ENCODE data around the gene GPSM3. TPM values are rescaled to one million over a fixed set of nuclear protein-coding genes. Genes with fewer than 3 reads are reported as not detected.

Gene GPSM3
- total RNA-seq, 1 experiment from 2014 or later: 10.4 TPM

GRCh38 chr6:32164295-32164694 lies 28.1 kb downstream of the GPSM3 start, which contains the start of gene EGFL8:
TSS of gene EGFL8 (plus strand) at chr6:32164595. CDS start at chr6:32166166, 1,571 bp downstream.
- no peaks in the 10 kb centered on the region for H3K9me2 ChIP-seq (ENCODE audit: insufficient read depth)
- H3K4me3 ChIP-seq: no peak within 1 kb of the TSS
- TF ChIP-seq EZH2 (IDR thresholded peaks at IDR 0.05; ENCODE audit: low read depth) (no peak), CTCF (conservative IDR thresholded peaks at IDR 0.05) (no peak)
- H3K79me2 ChIP-seq (ENCODE audit: low read depth): no peaks in the 10 kb centered on the region
- H3K4me2 ChIP-seq: no peak within 1 kb of the TSS
- CTCF ChIA-PET: interaction anchor here (0.5 kb wide), 1 partner anchor 87 kb away, joined by 4 read pairs; no protein-coding TSS in a partner anchor
- no peaks in the 10 kb centered on the region for H3K27me3 ChIP-seq (ENCODE audit: insufficient read depth, low read depth)
- H2AFZ ChIP-seq: no peak within 1 kb of the TSS
- H3K27ac ChIP-seq: no peak within 1 kb of the TSS
- POLR2A ChIA-PET (ENCODE audit: unreplicated experiment): no interaction called here
- peaks cover 14% of the 10 kb centered on the region; the same call in 1 of the 2 replicates for H3F3A ChIP-seq (ENCODE audit: insufficient read depth, low read depth)
- intact Hi-C loops (cut with micrococcal nuclease; ENCODE audit: unreplicated experiment): no loop called here
- no peaks in the 10 kb centered on the region for H3K9me3 ChIP-seq (ENCODE audit: insufficient read depth, low read depth)
- no TSS peak for BruUV-seq (replicated peaks)
- H3K4me1 ChIP-seq (replicated peaks; ENCODE audit: insufficient read depth): no peaks in the 10 kb centered on the region
- no peaks in the 10 kb centered on the region for H4K20me1 ChIP-seq (ENCODE audit: insufficient read depth)
- no peak for DNase-seq
- no peaks in the 10 kb centered on the region for H3K36me3 ChIP-seq (ENCODE audit: low read depth)

- H3K9me3 ChIP-seq (ENCODE audit: insufficient read depth, low read depth): no peaks in the 10 kb centered on the region
- H3K36me3 ChIP-seq (ENCODE audit: low read depth): no peaks in the 10 kb centered on the region
- intact Hi-C loops (cut with micrococcal nuclease; ENCODE audit: unreplicated experiment): no loop called here
- no peaks in the 10 kb centered on the region for H3K27me3 ChIP-seq (ENCODE audit: insufficient read depth, low read depth)
- H3K4me3 ChIP-seq: no peak overlapping the region
- H3K4me1 ChIP-seq (replicated peaks; ENCODE audit: insufficient read depth): no peaks in the 10 kb centered on the region
- H3K9me2 ChIP-seq (ENCODE audit: insufficient read depth): no peaks in the 10 kb centered on the region
- no peak overlapping the region for H3K4me2 ChIP-seq
- H3K79me2 ChIP-seq (ENCODE audit: low read depth): no peaks in the 10 kb centered on the region
- DNase-seq: no peak
- no peak overlapping the region for H2AFZ ChIP-seq
- no peak overlapping the region for H3K27ac ChIP-seq
- H3F3A ChIP-seq (ENCODE audit: insufficient read depth, low read depth): peaks cover 12% of the 10 kb centered on the region; the same call in 1 of the 2 replicates
- CTCF ChIA-PET: no interaction called here
- no peaks in the 10 kb centered on the region for H4K20me1 ChIP-seq (ENCODE audit: insufficient read depth)
- BruUV-seq (replicated peaks): no TSS peak
- POLR2A ChIA-PET (ENCODE audit: unreplicated experiment): no interaction called here
- TF ChIP-seq EZH2 (IDR thresholded peaks at IDR 0.05; ENCODE audit: low read depth): no peak
- TF ChIP-seq CTCF (conservative IDR thresholded peaks at IDR 0.05): no peak
Measured at GRCh38 chr6:32163559-32164258, 28.7 kb downstream of the GPSM3 start.

- no peak overlapping the region for H2AFZ ChIP-seq
- no peak overlapping the region for H3K27ac ChIP-seq
- intact Hi-C loops (cut with micrococcal nuclease; ENCODE audit: unreplicated experiment): no loop called here
- peaks cover 10% of the 10 kb centered on the region for H3K4me1 ChIP-seq (replicated peaks; ENCODE audit: insufficient read depth)
- no peaks in the 10 kb centered on the region for H3K27me3 ChIP-seq (ENCODE audit: insufficient read depth, low read depth)
- no peak for DNase-seq
- H3K79me2 ChIP-seq (ENCODE audit: low read depth): peaks cover 25% of the 10 kb centered on the region
- ChIA-PET POLR2A (ENCODE audit: unreplicated experiment) (interaction anchor here (0.7 kb wide), 1 partner anchor 103 kb away, joined by 6 read pairs; no protein-coding TSS in a partner anchor), CTCF (no interaction called here)
- H4K20me1 ChIP-seq (ENCODE audit: insufficient read depth): 0 out of 2 replicates have a peak, but pooled peaks cover 2% of the 10 kb centered on the region
- no peaks in the 10 kb centered on the region for H3K9me3 ChIP-seq (ENCODE audit: insufficient read depth, low read depth)
- H3F3A ChIP-seq (ENCODE audit: insufficient read depth, low read depth): peaks cover 12% of the 10 kb centered on the region; the same call in 1 of the 2 replicates
- TF ChIP-seq EZH2 (IDR thresholded peaks at IDR 0.05; ENCODE audit: low read depth) (no peak), CTCF (conservative IDR thresholded peaks at IDR 0.05) (no peak)
- H3K9me2 ChIP-seq (ENCODE audit: insufficient read depth): no peaks in the 10 kb centered on the region
- H3K36me3 ChIP-seq (ENCODE audit: low read depth): peaks cover 23% of the 10 kb centered on the region
- BruUV-seq (replicated peaks): no TSS peak
- no peak overlapping the region for H3K4me2 ChIP-seq
- no peak overlapping the region for H3K4me3 ChIP-seq
Measured at GRCh38 chr6:32158052-32158451, 34.4 kb downstream of the GPSM3 start.

All from PC-9 (cell line).